Prostate gland (tissue), 2 donors: Measurements from ENCODE around the gene WDR88.

ENCODE experiments used
- POLR2A ChIP-seq: fragments of 450-650 bp; IDR thresholded peaks from one replicate; pipeline ENCODE4 v1.6.1; 2016; ENCODE audit warnings: antibody characterized with exemption, mild to moderate bottlenecking
- TF ChIP-seq, protein P1 (sequence below), 4 experiments: fragments of 200-600 bp in 2 of 4; fragments of 450-650 bp in 2 of 4; sonication (generic) in 2 of 4; IDR thresholded peaks; 1 replicate in 3 of 4; 2 replicates in 1 of 4; pipeline ENCODE4 v1.5.1; 2016 to 2019; ENCODE audit warnings: antibody characterized with exemption in 4 of 4, mild to moderate bottlenecking in 2 of 4, moderate library complexity in 2 of 4

DNA sequence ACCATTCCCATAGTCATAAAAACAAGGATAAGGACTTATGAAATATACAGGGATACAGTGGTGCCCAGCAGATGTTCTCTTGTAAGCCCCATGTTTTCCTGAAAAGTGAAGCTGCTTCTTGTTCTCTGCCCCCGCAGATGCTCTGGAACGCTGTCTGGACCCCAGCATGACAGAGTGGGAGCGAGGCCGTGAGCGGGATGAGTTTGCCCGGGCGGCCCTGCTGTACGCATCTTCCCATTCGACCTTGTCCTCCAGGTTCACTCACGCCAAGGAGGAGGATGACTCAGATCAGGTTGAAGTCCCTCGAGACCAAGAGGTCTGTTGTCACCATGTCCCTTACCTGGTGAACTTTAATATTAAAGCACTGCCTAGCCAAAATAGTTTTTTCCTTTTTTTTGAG is 20.3 kb upstream of the WDR88 start:
- TF ChIP-seq, protein P1, sequence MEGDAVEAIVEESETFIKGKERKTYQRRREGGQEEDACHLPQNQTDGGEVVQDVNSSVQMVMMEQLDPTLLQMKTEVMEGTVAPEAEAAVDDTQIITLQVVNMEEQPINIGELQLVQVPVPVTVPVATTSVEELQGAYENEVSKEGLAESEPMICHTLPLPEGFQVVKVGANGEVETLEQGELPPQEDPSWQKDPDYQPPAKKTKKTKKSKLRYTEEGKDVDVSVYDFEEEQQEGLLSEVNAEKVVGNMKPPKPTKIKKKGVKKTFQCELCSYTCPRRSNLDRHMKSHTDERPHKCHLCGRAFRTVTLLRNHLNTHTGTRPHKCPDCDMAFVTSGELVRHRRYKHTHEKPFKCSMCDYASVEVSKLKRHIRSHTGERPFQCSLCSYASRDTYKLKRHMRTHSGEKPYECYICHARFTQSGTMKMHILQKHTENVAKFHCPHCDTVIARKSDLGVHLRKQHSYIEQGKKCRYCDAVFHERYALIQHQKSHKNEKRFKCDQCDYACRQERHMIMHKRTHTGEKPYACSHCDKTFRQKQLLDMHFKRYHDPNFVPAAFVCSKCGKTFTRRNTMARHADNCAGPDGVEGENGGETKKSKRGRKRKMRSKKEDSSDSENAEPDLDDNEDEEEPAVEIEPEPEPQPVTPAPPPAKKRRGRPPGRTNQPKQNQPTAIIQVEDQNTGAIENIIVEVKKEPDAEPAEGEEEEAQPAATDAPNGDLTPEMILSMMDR (IDR thresholded peaks at IDR 0.05) = no peak
- TF ChIP-seq POLR2A = no peak
